NCI-H2171 (cell line): ENCODE data around the gene PAQR6.

ENCODE experiments used
- DNase-seq: peaks from one replicate; lab custom pipeline; 2025; lab: John Stamatoyannopoulos, UW

PAQR6 gene

DNA sequence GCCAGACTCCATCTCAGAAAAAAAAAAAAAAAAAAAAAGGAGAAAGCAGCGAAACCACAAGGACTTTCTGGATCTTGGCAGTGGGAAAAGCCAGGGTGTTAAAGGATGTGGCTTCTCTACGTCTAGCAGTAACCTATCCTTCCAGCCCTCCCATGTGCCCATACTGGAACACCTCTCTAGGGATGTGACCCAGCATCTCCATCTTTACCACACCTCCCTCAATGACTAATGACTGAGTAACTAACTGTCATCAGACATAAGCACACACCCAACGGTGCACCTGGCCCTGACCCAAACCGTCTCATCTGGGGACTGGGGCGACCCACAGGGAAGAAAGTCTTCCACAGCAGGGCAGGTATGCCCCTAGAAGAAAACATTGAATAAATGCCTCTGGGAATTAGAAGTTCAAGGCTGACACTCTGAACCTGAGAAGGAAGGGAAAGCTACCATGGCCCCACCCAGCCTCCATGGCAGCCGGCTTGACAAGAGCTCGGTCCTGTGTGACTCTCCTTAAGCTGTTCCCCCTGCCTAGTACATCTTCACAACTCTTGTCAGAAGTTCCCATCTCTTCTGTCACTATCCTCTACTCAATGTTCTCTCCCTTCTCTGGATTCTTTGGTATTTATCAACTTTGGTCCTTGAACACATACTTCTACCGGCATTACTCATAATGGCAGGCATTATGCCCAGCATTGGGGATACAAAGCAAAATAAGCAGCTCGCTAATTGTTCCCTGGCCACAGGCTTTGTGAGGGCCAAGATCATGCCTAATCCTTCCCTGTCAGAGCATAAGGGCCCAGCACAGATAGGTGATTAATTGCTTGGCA is 14.8 kb upstream of the PAQR6 start:
- no peak for DNase-seq

DNA sequence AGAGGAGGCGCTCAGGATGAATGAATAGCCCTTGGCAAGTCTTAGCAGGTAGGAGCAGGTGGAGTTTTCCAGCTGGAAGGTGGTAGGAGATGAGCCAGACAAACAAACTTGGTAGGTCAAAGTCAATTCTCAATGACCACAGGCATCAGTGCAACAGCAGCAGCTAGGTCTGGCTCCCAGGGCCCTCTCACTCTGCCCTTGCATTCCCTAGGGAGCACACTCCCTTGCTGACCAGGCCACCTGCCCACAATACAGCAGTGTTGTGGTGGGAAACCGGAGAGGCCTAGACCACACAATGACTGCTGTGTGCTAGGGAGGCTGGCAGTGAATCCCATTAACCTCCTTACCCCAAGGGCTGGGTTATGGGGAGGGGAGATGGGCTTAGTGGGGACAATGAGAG is 13.0 kb upstream of the PAQR6 start:
- DNase-seq, result no peak

DNA sequence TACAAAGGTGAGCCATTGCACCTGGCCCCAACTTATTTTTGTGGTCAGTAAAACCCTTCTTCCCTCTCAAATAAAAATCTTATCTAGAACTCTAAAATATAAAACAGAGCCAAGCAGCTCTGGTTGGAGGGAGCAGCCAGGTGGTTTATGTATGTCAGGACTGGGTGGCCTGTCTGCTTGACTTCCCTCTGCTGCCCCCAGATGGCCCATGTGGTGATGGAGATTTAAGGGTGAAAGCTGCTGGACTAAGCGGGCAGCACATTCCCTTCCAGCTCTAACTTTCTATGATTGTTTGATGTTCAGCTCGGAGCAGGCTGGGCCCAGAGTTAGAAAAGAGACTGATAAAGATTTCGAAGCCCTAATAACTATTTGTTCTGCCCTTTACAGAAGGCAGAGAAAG is 11.9 kb upstream of the PAQR6 start:
- no peak for DNase-seq

DNA sequence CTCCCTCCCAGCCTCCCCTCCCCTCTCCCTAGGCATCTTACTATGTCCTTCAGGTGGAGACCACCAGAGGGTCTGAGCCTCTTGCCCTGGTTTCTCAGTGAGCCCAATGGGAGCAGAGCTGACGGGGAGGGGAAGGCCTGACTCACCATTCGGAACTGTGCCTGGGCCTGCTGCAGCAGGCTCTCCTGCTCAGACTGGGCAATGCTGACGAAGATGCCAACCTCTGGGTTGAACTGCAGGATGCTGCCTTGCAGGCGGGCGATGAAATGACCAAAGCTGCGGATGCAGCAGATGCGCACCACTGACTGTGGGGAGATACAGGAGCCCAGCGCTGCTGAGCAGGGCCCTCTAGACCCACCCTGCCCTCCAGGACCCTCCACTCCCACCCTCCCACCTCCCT is 11.0 kb upstream of the PAQR6 start:
- no peak for DNase-seq

DNA sequence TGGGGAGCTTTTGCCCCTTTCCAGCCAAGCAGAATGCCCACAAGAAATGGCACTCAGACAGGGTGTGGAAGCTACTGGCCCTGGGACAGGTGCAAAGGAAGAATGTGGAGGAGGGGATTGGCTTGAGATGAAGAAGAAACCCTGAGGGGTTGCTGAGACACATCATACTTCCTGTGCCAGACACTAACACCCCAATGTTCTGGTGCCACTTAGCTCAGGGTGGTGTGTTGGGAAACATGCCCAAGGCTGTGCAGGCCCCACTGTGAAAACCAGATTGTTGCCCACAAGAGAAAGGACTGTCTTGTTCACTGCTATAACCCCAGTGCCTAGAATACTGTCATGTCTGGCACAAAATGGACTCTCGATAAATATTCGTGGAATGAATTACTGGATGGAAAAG is 9.9 kb upstream of the PAQR6 start:
- DNase-seq, result no peak

DNA sequence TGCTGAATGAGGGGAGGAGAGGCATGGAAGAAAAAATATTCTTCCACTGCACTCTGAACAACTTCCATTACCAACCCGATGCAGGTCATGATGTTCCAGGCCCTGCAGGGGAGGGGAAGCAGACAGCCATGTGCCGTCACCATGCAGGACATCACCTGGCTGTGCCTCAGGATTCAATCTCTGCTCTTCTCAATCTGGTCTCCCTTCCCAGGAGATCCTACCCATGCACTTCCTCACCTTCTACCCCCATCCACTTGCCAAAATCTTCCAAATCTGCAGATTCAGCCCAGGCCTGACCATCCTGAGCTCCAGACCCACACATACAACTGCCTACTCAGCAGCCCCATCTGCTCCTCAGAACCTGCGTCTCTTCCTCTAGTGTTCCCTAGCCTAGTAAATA is 5.8 kb upstream of the PAQR6 start:
- DNase-seq, result no peak

DNA sequence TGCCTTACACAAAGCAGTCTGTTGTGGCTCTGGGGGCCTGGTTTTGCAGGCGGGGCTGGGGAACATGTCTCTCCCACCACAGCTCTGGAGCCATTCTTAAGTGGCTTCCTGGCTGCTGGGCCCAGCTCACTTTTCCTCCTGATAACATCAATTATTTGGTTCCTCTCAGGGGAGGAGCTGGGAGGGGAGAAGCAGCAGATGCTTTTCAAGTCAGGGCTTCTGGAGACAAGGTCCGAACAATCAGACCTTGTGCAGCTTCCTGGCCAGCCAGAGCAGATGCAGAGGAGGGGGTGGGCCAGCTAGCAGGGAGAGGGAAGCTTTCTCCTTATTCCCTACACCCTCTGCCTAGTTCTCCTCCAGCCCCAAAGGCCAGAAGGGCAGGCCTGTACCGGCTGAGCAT is 3.7 kb upstream of the PAQR6 start:
- DNase-seq, result peak; percentile 32

DNA sequence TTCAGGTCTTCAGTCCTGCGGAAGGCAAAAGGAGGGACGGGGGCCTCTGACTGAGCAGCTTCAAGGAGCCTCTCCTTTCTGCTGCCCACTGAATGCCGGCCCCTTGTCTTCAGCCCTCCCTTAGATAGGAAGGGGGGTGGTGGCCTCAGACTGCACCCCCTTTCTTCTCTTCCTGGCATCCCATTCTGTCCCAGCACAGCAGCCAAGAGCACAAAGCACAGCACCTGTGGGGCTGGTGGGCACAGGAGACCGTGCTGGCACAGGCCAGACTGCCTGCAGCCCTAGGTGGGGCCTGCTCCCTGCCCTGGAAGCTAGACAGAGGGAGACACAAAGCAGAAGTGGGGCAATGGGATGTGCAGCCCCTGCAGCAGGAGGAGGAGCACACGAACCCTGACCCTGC is 1.7 kb upstream of the PAQR6 start:
- no peak for DNase-seq

DNA sequence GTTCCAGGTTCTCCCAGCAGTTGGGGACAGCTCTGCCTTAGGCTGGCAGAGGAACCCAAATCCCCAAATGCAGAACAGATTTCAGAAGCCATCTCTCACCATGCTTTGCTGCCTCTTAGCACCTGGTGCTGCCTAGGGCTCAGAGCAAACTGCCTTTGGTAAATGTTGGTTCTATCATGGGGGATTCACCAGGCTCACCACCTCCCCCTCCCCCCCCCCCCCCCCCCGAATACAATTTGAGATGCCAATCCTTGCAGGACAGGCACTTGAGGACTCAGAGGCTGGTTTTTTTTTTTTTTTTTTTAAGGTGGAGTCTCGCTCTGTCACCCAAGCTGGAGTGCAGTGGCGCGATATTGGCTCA is 447 bp upstream of the PAQR6 start:
- DNase-seq, result no peak

DNA sequence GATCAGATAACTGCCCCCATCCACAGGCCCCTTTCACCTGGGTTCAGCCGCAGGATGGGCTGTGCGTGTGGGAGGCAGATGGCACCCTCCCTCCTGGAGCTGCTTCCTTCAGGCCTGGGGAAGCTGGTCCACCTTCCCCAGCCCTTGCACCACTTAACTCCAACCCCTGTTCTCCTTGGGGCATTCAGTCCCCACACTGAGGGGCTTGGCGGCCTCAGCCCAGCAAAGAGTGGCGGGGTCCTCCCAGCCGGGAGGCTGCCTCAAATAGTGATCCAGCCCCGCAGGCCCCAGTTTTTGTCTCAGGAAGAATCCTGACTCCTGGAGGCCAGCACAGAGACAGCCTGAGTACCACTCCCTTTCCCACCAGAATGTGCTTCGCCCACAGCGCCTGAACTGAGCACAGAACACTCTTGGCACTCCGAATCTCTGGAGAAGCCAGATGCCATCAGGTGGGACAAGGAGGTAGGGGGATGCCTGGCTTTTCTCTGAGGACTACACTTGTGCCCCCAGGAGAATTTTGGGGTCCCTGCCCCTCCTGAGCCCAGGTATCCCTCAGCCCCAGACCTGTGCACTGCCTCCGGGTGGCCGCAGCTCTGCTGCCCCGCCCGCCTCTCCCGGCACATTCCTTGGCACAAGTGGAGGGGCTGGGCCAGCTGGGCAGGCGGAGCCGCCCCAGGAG is 936 bp downstream of the PAQR6 start:
- DNase-seq, result no peak

DNA sequence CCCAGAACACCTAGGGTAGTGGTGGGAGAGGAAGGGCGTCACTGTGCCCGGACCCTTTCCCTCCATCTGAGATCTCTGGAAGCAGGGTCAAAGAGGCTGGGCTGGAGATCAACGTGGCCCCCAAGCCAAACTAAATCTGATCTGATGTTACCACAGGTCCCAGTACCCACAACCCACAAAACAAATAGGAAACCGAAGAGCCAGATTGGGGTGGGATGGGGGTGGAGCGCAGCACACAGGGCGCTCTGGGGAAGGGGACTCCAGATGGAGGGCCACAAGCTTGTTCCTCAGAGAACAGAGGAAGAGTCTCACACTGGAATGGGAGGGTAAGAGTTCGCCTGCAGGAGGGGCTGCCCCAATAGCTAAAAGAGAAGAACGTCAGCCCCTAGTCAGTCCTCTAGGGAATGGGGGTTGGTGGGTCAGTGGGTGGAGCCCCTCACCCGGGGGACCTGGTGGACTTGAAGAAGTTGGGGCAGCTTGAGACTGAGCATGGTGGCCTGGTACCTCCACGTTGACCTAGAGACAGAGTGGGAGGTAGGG is 1.5 kb downstream of the PAQR6 start:
- DNase-seq, result no peak

DNA sequence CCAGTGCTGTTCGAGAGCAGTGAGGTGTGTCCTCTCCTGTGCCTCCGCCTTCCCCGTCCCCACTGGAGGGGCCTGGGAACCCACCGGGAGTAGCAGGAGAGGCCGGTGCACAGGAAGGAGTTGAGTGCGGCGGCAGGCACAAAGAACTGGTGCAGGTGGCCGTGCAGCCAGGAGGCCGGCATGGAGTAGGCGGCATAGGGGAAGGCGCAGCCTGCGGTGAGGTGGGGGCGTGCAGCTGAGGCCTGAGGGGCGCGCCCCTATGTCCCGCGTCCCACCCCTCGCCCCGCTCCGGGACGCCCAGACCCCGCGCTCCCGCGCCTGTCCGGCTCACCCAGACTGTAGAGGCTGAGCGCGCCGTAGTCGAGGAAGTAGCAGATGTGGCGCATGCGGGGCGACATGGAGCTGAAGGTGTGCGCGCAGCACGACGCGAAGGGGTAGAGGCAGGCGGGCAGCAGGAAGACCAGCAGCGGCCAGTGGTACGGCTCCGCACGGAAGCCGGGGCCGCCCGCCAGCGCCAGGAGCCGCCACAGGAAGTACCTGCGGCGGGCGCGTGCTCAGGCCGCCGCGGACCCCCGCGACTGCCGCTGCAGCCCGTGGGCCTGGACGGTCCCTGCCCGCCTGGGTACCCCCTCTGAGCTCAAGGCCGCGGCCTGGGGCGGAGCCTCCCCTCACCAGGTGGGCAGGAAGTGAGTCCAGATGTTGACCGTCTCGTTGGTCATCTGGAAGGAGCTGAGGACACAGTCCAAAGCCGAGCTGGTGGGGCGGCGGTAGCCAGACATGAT is 2.2 kb downstream of the PAQR6 start:
- no peak for DNase-seq

DNA sequence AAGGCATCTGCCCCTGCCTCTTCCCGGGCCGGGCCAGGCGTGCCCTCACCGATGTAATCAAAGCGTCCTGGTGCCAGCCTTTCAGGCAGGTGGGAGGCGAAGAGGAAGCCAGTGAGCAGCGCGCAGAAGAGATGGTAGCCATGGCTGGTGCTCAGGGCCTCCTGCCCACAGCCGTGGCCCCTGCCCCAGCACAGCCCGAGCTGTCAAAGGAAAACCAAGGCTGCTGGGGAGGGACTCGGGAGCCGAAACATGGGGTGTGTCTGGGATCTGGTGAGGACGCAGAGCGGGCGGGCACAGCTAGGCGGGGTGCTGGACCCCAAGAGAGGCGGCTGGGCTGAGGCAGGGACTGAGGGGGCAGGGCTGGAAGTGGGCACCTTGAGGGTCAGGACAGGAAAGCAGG is 3.1 kb downstream of the PAQR6 start:
- DNase-seq, result no peak

DNA sequence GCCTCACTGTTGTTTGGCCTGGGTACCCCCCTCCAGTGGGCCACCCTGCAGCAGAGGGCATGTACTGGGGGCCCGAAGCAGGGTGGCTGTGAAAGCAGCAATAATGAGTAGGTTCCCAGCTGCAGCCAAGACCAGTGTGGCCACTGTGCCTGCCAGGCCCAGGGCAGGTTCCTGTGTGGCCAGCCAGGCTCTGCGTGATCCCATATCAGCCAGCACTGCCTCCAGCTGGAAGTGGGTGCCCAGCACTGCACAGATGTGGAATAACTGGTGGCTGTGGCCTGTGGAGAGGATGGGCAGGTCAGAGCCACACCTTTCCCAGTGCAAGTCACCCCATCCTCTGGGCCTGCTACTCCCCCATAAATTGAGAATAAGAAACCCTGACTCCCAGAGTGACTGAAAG is 3.7 kb downstream of the PAQR6 start:
- DNase-seq, result no peak

DNA sequence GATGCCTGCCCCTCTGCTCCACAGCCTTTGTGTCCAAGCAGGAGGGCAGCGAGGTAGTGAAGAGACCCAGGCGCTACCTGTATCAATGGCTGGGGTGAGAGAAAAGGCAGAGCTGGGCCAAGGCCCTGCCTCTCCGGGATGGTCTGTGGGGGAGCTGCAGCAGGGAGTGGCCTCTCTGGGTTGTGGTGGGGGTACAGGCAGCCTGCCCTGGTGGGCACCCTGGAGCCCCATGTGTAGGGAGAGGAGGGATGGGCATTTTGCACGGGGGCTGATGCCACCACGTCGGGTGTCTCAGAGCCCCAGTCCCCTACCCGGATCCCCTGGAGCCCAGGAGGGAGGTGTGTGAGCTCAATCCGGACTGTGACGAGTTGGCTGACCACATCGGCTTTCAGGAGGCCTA is 5.1 kb downstream of the PAQR6 start:
- no peak for DNase-seq

DNA sequence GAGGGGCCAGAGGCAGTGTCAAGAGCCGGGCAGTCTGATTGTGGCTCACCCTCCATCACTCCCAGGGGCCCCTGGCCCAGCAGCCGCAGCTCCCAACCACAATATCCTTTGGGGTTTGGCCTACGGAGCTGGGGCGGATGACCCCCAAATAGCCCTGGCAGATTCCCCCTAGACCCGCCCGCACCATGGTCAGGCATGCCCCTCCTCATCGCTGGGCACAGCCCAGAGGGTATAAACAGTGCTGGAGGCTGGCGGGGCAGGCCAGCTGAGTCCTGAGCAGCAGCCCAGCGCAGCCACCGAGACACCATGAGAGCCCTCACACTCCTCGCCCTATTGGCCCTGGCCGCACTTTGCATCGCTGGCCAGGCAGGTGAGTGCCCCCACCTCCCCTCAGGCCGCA is 5.9 kb downstream of the PAQR6 start, which contains the start of gene BGLAP:
Gene BGLAP (plus strand): TSS at position 259 of the 400 bp plus-strand sequence. CDS start 48 bp downstream, at position 307.
- no peak for DNase-seq

DNA sequence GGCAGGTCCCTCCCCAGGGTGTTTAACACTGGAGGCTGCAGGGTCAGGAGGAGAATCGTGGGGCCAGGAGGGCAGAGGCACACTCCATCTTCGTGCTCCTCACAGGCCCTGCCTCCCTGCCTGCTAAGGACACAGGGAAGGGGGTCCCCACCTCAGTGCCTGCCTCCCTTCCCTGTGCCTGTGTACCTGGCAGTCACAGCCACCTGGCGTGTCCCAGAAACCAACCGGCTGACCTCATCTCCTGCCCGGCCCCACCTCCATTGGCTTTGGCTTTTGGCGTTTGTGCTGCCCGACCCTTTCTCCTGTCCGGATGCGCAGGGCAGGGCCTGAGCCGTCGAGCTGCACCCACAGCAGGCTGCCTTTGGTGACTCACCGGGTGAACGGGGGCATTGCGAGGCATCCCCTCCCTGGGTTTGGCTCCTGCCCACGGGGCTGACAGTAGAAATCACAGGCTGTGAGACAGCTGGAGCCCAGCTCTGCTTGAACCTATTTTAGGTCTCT is 6.5 kb downstream of the PAQR6 start:
- DNase-seq, result no peak

DNA sequence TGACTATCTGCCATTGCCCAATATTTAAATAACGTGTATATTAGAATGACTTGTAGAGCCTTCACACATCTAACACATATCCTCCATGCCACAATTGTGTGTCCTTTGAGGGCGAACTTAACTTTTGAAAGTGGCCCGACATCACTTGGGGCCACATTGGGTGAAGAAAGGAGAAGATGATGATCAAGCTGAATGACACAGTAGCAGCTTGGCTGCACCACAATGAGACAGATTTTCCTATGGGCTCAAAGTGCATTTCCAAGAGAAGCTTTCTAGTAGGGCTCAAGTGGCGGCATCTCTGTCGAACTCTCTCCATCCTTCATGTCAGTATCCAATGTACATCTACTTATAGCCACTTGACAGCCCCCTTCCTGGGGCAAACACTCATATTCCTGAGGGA is 9.6 kb downstream of the PAQR6 start:
- no peak for DNase-seq

DNA sequence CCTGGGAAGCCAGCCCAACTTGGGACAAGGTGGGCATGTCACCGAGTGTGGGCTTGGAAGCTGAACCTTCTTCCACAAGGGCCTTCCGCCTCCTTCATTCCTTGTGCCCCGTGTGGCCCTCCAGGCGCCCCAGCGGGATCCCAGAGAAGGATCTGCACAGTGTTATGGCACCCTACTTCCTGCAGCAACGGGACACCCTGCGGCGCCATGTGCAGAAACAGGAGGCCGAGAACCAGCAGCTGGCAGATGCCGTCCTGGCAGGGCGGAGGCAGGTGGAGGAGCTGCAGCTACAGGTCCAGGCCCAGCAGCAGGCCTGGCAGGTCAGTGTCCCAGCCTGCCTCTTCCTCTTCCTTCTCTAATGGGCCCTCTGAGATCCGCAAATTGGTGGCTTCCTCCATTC is 11.7 kb downstream of the PAQR6 start:
- DNase-seq, result no peak

DNA sequence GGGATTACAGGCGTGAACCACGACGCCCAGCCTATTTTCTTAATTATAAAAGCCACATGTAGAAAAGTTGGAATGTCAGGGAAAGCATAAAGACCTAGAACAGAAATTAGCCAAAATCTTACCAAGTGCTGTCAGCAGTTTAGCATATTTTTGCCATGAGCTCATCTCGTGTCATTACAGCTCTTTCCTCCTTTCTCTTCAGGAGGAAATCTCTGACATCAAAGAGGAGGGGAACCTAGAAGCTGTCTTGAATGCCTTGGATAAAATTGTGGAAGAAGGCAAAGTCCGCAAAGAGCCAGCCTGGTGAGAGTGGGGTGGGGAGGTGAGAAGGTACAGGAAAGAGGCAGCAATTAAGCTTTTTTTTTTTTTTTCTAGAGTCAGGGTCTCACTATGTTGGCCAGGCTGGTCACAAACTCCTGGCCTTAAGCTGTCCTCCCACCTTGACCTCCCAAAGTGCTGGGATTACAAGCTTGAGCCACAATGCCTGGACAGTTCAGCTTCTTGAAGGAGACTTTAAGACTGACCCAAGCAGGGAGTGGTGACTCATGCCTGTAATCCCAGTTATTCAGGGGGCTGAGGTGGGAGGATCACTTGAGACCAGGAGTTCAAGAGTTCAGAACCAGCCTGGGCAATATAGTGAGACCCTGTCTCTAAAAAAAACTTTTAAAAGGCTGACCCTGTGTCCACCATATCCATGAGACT is 14.3 kb downstream of the PAQR6 start:
- DNase-seq, result no peak

DNA sequence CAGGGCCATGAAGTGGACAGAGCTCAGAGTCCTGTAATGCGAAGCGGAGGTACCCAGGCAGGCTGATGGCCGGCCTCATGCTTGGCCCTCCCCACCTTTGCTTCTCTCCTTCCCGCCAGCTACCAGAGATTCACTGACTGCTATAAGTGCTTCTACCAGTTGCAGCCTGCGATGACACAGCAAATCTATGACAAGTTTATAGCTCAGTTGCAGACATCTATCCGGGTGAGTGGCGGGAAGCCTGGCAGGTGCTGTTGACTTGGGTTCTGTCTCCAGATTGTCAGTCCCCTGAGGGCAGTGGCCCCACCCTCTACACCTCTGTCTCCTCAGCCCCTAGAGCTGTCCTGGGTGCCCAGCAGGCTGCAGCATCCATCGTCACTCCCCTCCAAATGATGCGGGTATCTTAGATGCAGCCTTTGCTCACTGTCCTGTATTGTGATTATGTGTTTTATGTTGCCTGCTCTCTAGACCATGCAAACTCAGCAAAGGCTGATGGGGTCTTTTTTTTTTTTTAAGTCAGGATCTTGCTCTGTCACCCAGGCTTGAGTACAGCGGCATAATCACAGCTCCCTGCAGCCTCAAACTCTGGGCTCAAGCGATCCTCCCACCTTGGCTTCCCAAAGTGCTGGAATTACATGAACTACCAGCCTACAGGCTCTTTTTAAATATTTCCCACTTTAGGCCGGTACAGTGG is 15.5 kb downstream of the PAQR6 start:
- DNase-seq, result peak; percentile 75
